OCI-M2 (cell line): ENCODE measurements around the gene MOB3A.
"Not testable (repeated sequence)": the region's sequence is repeated elsewhere in the genome, so short reads cannot be mapped to it uniquely, and the experiment has no call there.

Experiments
- DNase-seq: peaks from one replicate; lab custom pipeline; 2025; ENCODE audit not compliant: unreplicated experiment; lab: John Stamatoyannopoulos, UW

The MOB3A gene

DNA sequence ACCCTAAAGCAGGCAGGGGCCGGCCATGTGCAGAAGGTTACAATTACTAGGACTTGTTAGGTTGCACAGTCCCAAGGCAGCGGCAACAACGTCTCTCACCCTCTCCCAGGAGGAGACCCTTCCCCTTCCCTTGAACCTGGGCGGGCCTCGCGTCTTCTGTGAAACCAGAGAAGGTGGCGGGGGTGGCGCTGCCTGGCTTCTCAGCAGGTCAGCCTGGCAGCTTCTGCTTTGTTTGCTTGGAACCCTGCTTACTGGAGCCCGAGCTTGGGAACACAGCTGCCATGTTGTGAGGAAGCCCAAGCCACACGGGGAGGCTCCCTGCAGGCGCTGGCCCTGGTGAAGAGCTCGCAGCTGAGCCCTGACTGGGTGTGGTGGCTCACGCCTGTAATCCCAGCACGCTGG, 60.5 kb downstream of the MOB3A start:
- DNase-seq = no peak

DNA sequence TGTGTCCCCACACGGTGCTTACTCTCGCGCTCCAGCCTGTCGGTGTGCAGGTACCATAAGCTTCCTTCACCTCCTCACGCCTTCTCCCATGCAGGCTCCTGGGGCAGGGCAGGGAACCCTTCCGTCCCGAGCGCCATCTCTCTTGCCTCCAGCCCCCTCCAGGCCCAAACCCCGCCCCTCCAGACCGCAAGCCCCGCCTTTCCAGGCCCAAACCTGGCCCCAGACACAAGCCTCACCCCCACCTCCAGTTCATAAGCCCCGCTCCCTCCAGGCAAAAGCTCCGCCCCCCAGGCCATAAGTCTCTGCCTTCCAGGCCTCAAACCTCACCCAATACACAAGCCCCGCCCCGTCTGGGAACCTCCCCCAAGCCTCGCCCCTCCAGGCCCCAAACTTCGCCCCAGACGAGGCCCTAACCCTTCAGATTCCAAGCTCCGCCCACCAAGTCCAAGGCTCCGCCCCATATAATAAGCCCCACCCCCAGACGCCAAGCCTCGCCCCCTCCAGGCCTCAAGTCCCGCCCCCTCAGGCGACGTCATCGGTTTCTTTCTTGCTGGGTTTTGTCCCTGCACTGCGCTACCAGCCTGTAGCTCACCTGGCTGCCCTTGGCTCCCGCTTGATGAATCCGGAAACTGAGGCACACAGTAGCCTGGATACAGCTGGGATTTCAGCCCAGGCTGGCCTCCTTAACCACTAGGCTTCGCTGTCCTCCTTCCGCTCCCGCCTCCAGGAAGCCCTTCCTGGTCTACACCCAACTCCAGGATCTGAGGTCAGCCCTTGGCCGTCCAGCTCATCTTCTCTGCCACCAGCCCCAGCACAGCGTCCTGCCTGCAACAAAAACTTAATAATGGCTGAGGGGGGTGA, 61.2 kb downstream of the MOB3A start:
- DNase-seq = no peak

DNA sequence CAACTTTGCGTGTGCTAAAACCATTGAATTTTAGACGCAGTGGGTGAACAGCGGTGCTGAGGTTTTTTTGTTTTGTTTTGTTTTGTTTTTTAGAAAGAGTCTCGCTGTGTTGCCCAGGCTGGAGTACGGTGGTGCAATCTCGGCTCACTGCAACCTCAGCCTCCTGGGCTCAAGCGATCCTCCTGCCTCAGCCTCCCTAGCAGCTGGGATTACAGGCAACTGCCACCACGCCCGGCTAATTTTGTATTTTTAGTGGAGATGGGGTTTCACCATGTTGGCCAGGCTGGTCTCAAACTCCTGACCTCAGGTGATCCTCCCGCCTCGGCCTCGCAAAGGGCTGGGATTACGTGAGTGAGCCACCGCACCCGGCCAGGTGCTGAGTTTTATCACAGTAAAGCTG, 61.9 kb downstream of the MOB3A start:
- DNase-seq = not testable (repeated sequence)

DNA sequence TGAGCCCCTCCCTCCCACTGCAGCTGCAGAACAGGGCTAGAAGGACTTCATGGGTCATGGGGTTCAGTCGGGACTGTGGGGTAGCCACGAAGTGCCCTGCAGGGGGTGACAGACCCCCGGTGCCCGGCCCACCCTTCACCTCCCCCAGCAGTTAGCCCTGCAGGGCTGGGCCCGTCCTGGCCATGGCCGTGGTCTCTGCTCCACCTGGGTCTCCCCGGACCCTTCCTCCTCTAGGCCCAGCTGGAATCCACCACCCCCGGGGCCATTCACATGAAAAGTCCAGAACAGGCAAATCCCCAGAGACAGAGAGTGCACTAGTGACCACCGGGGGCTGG, 62.3 kb downstream of the MOB3A start:
- no peak for DNase-seq

DNA sequence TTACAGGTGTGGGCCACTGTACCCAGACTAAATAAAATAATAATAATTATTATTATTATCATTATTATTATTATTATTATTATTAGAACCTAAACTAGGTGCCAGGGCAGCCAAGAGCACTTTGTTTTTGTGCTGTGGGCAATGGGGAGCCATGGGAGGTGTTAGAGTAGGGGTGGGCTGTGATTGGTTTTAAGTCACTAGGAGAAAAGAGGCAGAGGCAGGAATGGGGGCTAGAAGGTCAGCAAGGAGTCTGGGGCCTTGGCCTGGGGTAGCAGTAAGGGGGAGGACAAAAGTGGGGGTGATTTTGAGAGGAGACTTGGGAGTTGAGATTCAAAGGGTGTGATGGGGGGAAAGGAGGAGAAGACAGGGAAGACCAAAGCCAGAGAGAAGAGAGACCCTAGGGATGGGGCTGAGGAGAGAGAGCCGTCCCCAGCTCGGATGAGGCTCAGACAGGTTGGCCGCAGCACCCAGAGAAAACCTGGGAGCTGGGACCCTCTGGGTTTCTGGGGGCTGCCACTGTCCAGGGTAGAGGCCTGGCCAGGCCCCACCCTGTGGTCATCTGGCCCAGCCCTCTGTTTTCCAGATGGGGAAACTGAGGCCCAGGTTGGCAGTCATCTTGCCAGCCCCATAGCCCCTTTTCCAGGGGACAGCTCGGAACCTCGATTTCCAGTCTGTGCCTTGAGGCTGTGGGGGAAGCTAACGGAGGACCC, 62.9 kb downstream of the MOB3A start:
- DNase-seq = no peak

DNA sequence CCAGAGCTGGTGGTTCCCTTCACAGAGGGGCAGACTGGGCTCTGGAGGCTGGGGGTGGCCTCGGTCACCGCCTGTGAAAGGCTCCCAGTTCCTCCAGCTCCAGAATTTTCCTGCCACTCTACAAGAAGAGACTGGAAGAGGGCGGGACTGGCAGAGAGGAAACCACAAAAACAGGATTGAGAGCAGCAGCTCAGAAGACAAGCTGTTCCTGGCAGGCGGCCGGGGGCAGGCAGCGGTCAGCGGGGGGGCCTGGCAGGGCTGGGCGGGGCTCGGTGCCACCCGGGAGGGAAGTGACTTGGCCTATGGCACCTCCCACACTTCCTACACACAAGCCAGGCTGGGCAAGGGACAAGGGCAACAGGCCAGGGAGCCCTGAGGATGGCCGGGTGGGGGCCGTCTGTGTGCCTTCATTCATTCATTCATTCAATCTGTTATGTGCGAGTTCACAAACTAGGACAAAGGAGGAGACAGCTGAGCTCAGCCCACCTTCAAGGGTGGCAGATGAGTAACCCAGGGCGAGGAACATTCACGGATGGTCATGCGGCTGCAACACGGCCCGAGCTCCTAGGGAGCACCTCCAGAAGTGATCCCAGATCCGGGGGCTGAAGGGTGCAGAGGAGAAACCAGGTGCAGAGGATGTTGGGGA, 63.7 kb downstream of the MOB3A start:
- no peak for DNase-seq

DNA sequence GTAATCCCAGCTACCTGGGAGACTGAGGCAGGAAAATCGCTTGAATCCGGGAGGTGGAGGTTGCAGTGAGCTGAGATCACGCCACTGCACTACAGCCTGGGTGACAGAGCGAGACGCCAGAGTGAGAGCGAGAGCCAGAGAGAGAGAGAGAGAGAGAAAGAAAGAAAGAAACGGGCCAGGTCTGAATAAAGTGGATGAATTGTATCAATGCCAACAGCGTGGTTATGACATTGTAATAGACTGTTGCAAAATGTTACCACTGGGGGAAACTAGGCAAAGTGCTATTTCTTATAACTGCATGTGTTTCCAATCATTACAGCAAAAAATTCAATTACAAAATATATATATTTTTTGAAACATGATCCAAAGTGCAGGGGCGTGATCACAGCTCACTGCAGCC, 68.8 kb downstream of the MOB3A start:
- no peak for DNase-seq

DNA sequence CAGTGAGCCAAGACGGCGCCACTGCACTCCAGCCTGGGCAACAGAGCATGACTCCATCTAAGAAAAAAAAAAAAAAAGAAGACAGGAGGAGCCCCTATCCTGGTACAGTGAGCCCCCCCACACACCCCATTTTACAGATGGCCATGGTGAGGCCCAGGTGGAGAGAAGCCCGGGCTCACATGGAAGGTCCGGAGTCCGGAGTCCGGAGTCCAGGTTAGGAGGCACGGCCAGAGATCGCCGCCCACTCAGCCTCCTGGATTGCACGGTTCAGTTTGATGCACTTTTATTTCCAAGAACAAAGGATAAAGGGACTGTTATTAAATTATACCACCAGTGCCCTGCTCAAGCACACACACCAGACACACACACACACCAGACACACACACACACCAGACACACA, 69.4 kb downstream of the MOB3A start:
- no peak for DNase-seq

DNA sequence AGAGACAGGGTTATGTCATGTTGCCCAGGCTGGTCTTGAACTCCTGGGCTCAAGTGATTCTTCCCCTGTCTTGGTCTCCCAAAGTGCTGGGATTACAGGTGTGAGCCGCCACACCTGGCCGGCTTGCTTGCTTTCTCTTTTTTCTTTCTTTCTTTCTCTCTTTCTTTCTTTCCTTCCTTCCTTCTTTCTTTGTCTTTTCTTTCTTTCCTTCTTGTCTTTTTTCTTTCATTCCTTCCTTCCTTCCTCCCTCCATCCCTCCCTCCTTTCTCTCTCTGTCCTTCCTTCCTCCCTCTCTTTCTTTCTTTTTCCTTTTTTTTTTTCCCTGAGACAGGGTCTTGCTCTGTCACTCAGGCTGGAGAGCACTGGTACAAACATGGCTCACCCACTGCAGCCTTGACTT, 73.8 kb downstream of the MOB3A start:
- DNase-seq = no peak

DNA sequence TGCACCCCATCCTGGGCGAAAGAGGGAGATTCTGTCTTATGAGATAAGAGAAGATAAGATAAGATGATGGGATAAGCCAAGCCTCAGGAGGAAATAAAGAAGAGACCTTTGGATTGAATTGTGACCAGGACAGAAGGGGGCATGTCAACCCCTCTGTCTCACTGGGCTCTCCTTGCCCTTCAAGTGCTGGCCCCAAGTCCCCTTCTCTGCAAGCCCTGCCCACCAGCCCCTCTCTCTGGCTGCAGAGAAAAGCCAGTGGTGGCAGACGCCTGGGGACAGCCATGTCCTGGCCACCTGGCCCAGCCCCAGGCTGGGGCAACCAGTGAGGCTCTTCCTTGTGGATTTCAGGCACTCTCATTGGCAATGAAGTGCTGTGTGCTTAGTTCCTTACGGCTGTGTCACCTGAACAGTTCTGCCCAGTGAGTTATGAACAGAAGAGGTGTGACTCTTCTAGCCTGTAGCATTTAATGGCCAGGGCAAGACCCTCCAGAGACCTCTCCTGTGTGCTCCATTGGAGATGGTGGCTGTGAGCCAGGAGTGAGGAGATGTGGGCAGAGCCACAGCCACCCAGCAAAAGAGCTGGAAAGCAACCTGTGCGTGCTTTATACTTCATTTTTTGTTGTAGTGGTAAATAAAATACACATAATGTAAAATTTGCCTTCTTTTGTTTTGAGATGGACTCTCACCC, 74.5 kb downstream of the MOB3A start:
- no peak for DNase-seq
